SU-DHL-6 (cell line): ENCODE data around the gene ONECUT1.

Experiments
- EZH2phosphoT487 ChIP-seq: fragments of 200-600 bp; sonication (generic), shearing (Covaris generic); conservative IDR thresholded peaks from 2 replicates; pipeline ENCODE4 v1.6.1; 2018; ENCODE audit warnings: mild to moderate bottlenecking, antibody characterized with exemption, low read length, moderate library complexity, mixed read lengths
- TF ChIP-seq, protein P1 (sequence below): fragments of 200-600 bp; sonication (generic); IDR thresholded peaks from one replicate; pipeline ENCODE4 v1.5.1; 2017; ENCODE audit warnings: antibody characterized with exemption, mild to moderate bottlenecking, low read length, moderate library complexity; ENCODE audit not compliant: insufficient read depth, poor library complexity, severe bottlenecking

DNA sequence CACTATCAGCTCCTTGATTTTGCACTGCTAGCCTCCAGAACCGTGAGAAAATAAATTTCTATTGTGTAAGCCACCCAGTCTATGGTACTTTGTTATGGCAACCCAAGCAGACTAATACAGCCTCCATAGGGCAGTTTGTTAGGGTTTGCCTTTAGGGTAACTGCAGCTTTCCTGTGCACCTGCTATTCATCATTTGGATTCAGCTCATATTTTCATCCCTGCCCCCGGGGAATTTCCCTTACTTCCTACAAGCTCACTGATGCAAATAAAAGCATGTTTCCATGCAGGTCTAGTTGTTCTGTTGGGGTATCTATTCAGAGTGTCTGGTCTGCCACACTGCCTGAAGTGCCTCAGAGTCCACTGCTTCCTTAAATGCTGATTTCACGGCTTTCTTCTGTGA is 62.3 kb downstream of the ONECUT1 start:
- TF ChIP-seq, protein P1, sequence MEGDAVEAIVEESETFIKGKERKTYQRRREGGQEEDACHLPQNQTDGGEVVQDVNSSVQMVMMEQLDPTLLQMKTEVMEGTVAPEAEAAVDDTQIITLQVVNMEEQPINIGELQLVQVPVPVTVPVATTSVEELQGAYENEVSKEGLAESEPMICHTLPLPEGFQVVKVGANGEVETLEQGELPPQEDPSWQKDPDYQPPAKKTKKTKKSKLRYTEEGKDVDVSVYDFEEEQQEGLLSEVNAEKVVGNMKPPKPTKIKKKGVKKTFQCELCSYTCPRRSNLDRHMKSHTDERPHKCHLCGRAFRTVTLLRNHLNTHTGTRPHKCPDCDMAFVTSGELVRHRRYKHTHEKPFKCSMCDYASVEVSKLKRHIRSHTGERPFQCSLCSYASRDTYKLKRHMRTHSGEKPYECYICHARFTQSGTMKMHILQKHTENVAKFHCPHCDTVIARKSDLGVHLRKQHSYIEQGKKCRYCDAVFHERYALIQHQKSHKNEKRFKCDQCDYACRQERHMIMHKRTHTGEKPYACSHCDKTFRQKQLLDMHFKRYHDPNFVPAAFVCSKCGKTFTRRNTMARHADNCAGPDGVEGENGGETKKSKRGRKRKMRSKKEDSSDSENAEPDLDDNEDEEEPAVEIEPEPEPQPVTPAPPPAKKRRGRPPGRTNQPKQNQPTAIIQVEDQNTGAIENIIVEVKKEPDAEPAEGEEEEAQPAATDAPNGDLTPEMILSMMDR: no peak
- TF ChIP-seq EZH2phosphoT487: no peak
